Stimulated activated naive CD4-positive, alpha-beta T cell (primary cell): Measurements from ENCODE around the gene SALL3.

Experiments used
- DNase-seq, 6 experiments: peaks; one replicate each; lab custom pipeline; 2025; lab: John Stamatoyannopoulos, UW

SALL3 gene

GRCh38 chr18:78980777-78981380 lies 1.3 kb downstream of the SALL3 start:
- no peak for DNase-seq

- DNase-seq: no peak
Observed at GRCh38 chr18:78981394-78981831, 1.8 kb downstream of the SALL3 start.

GRCh38 chr18:78981989-78982620 lies 2.5 kb downstream of the SALL3 start:
- DNase-seq: no peak

GRCh38 chr18:78983512-78983911 lies 3.9 kb downstream of the SALL3 start:
- no peak for DNase-seq

- peak in 2 of 6 experiments; percentile 6 to 8 for DNase-seq
Observed at GRCh38 chr18:78984941-78985784, 5.5 kb downstream of the SALL3 start.

- no peak for DNase-seq
Observed at GRCh38 chr18:78986018-78986481, 6.4 kb downstream of the SALL3 start.

- no peak for DNase-seq
Observed at GRCh38 chr18:78991446-78991845, 11.8 kb downstream of the SALL3 start.

- no peak for DNase-seq
Observed at GRCh38 chr18:78992041-78993011, 12.7 kb downstream of the SALL3 start.

- DNase-seq: no peak
Observed at GRCh38 chr18:78993014-78993926, 13.7 kb downstream of the SALL3 start.

GRCh38 chr18:78994000-78994399 lies 14.4 kb downstream of the SALL3 start:
- no peak for DNase-seq

- no peak for DNase-seq
Observed at GRCh38 chr18:78994531-78994930, 14.9 kb downstream of the SALL3 start.

- no peak for DNase-seq
Observed at GRCh38 chr18:78994977-78995582, 15.5 kb downstream of the SALL3 start.

- DNase-seq: no peak
Observed at GRCh38 chr18:78995740-78996395, 16.2 kb downstream of the SALL3 start.

- DNase-seq: no peak
Observed at GRCh38 chr18:78996741-78997490, 17.3 kb downstream of the SALL3 start.

GRCh38 chr18:78998371-78999071 lies 18.9 kb downstream of the SALL3 start:
- no peak for DNase-seq

GRCh38 chr18:78999939-79000338 lies 20.3 kb downstream of the SALL3 start:
- no peak for DNase-seq

- no peak for DNase-seq
Observed at GRCh38 chr18:79000997-79001396, 21.4 kb downstream of the SALL3 start.

- DNase-seq: no peak
Observed at GRCh38 chr18:79005653-79006052, 26.0 kb downstream of the SALL3 start.
